ENCODE results near the gene SORBS2. TPM values are rescaled to one million over a fixed set of nuclear protein-coding genes. Genes with fewer than 3 reads are reported as not detected.

Gene SORBS2
- total and polyA plus RNA-seq, 2 of the 8 experiments (the other 6 are each of a cell fraction or from before 2014, with no cell fraction given): 73.0 to 87.1 TPM

- no peak overlapping the region for H3K23ac ChIP-seq (ENCODE audit: insufficient read length)
- H3K18ac ChIP-seq (ENCODE audit: extremely low read depth, low read length): no peak overlapping the region
- no peak overlapping the region for H2AFZ ChIP-seq (ENCODE audit: low read length)
- no peak overlapping the region for H3K4me2 ChIP-seq (ENCODE audit: insufficient read depth in 1 of 2, low read depth in 2 of 2, low read length in 2 of 2)
- H3K14ac ChIP-seq (ENCODE audit: insufficient read length): no peak overlapping the region
- H3K4ac ChIP-seq (replicated peaks; ENCODE audit: insufficient read length, low read depth, low read length): no peak overlapping the region
- no peaks in the 10 kb centered on the region for H3K79me2 ChIP-seq (ENCODE audit: control insufficient read depth in 1 of 2, insufficient read depth in 2 of 2, low read length in 2 of 2)
- no peak overlapping the region for H2BK20ac ChIP-seq (ENCODE audit: low read length)
- no peak overlapping the region for H3K56ac ChIP-seq (replicated peaks; ENCODE audit: insufficient read length, low read depth, low read length)
- H3K79me1 ChIP-seq (ENCODE audit: low read depth, low read length): no peaks in the 10 kb centered on the region
- ChIA-PET CTCF (ENCODE audit: partially characterized antibody) (interaction anchor here (0.7 to 1.8 kb wide), 4 partner anchors 10 to 396 kb away, joined by 3 to 9 read pairs (median 6); no protein-coding TSS in a partner anchor), POLR2A (ENCODE audit: partially characterized antibody) (no interaction called here)
- H4K91ac ChIP-seq (replicated peaks; ENCODE audit: insufficient read length, low read length): no peak overlapping the region
- no peak overlapping the region for H3K9ac ChIP-seq (replicated peaks in 1 of 4; ENCODE audit: extremely low read depth in 1 of 4, low read depth in 3 of 4, low read length in 3 of 4)
- no peak overlapping the region for H2BK5ac ChIP-seq (ENCODE audit: low read depth, low read length)
- H3K36me3 ChIP-seq (ENCODE audit: control insufficient read depth in 2 of 4, insufficient read depth in 4 of 4, low read length in 3 of 4): no peaks in the 10 kb centered on the region; a peak in 2 of 8 replicates
- no peak overlapping the region for H2BK12ac ChIP-seq (ENCODE audit: low read depth, low read length)
- no peaks in the 10 kb centered on the region for H4K20me1 ChIP-seq (replicated peaks in 1 of 2; ENCODE audit: control insufficient read depth in 1 of 2, insufficient read depth in 2 of 2, low read length in 2 of 2)
- H3K4me1 ChIP-seq (replicated peaks in 1 of 4; ENCODE audit: control insufficient read depth in 3 of 4, insufficient read depth in 4 of 4, low read length in 3 of 4): no peaks in the 10 kb centered on the region
- no peak overlapping the region for H2AK5ac ChIP-seq (ENCODE audit: low read depth, low read length)
- H3K27ac ChIP-seq (ENCODE audit: low read depth, low read length): no peak overlapping the region
- H3K23me2 ChIP-seq (ENCODE audit: low read depth, low read length): no peaks in the 10 kb centered on the region
- no peaks in the 10 kb centered on the region for H3K27me3 ChIP-seq (replicated peaks in 1 of 4; ENCODE audit: control insufficient read depth in 3 of 4, extremely low read depth in 1 of 4, insufficient read depth in 3 of 4, low read length in 3 of 4)
- H4K5ac ChIP-seq (ENCODE audit: insufficient read length, low read depth, low read length): no peak overlapping the region
- no peak overlapping the region for H2BK15ac ChIP-seq (ENCODE audit: low read length)
- FAIRE-seq: no peak
- H2BK120ac ChIP-seq (replicated peaks; ENCODE audit: low read depth, low read length): no peak overlapping the region
- H3K9me3 ChIP-seq (ENCODE audit: insufficient read depth in 2 of 2, low read depth in 1 of 2, low read length in 1 of 2): no peaks in the 10 kb centered on the region
- no peak overlapping the region for H3K4me3 ChIP-seq (ENCODE audit: extremely low read depth in 1 of 4, insufficient read depth in 2 of 4, low read depth in 3 of 4, low read length in 4 of 4)
- H4K8ac ChIP-seq (ENCODE audit: extremely low read depth, insufficient read depth, low read length): no peak overlapping the region
- WGBS, 2 experiments (ENCODE audit: extremely low coverage in 1 of 2, insufficient coverage in 1 of 2, insufficient read length in 1 of 2, insufficient replicate concordance in 2 of 2, low coverage in 1 of 2, low lambda C conversion rate in 2 of 2, missing lambda C conversion rate in 1 of 2): 88% methylated on average over 2 of the region's 2 CpGs; no CpG with 5 or more reads in 1 of the 2 experiments
- no peak for DNase-seq (ENCODE audit: low read depth in 1 of 2, low spot score in 2 of 2)
- TF ChIP-seq SIX5 (IDR thresholded peaks at IDR 0.05; ENCODE audit: low read depth, low read length) (no peak), HDAC2 (IDR thresholded peaks at IDR 0.05; ENCODE audit: borderline replicate concordance in 1 of 2, low read depth in 2 of 2, low read length in 2 of 2) (no peak)
These were observed 186.5 kb downstream of the SORBS2 start for GRCh38 chr4:185625503-185625902.
